GM12872 (cell line): ENCODE measurements around the gene PARP11.

Experiments
- CTCF ChIP-seq: IDR thresholded peaks from 3 replicates; pipeline ENCODE4 v1.5.1; 2011; ENCODE audit warnings: low read depth, mild to moderate bottlenecking, low read length, moderate library complexity; ENCODE audit not compliant: insufficient read depth

The PARP11 gene

GRCh38 chr12:3810540-3810939, 62.7 kb downstream of the PARP11 start:
- no peak for TF ChIP-seq CTCF

GRCh38 chr12:3810016-3810370, 63.2 kb downstream of the PARP11 start:
- TF ChIP-seq CTCF = no peak

DNA sequence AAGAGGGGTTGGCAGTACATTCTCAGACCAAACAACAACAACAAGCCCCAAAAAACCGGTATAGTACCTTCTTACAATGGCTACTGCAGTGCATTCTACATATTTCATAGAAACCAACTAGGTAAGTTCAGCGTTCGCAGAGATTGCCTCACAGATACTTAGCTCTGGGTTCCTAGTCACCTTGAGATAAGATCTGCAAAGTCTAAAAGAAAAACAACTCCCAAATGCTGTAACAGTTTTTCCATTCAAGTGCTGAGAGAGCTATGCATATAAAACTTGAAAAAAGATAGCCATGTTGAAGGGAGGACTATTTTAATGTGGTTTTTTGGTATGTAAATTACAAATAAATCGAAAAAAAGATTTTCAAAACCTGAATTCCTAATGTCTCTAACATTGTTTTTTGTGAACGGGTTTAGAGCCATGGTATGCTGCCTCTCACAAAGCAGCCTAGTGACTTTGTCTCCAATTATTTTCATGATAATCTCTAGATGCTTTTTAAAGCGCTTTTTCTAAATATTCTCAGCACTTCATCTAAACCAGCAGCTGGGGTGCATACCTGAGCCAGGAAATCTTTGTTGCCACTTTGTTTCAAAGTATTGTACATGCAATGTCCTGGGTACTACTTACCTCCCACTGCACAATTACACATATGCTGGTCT, 63.7 kb downstream of the PARP11 start:
- TF ChIP-seq CTCF = no peak

DNA sequence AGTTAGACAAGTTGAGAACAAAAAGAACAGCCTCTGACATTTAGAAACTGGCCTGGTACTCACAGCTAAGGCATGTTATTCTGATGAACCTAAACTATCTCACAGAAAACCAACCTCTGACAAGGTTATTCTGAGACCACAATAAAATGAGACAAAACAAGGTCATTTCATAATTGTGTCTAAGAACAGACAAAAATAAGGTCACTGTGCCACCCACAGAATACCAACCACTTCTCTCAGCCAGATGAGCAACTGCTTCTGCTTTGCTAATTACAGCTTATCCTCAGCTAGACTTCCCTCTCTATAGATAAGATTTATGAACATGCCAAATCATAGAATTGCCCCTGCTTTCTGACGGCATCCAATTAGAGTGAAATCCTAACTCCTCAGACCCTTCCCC, 68.1 kb downstream of the PARP11 start:
- no peak for TF ChIP-seq CTCF

DNA sequence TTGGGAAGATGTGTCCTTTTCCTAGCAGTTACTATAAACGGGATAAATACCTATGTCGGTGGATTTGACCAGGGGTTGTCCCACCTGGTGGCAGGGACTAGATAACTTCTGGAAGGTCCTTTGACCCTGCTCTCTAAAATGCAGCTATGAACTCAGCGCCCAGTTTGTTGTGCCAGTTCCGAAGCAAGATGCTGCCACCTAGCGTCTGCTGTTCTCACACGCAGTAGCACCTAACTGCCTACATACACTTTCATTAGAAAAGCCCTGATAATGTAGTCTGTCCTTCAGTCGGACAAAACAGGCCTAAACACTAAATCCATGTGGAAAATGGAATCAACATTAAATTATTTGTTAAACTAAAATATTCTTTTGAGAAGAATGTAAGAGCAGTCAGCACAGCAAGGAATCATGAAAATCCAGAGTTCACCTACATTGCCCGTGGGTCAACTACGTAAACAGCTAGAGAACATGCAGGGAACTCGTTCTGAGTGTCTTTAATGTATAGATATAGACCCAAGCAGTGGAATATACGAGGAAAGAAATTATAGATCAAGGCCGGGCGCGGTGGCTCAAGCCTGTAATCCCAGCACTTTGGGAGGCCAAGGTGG, 69.2 kb downstream of the PARP11 start:
- peak; percentile 93 for TF ChIP-seq CTCF

- no peak for TF ChIP-seq CTCF
Observed at GRCh38 chr12:3802721-3803120, 70.5 kb downstream of the PARP11 start.

GRCh38 chr12:3797531-3798048, 75.6 kb downstream of the PARP11 start:
- no peak for TF ChIP-seq CTCF
